Cardiac muscle cell (in vitro differentiated cells and primary cell): ENCODE data around the gene NUP133. TPM values are rescaled to one million over a fixed set of nuclear protein-coding genes. Genes with fewer than 3 reads are reported as not detected.
"Not testable (repeated sequence)": the region's sequence is repeated elsewhere in the genome, so short reads cannot be mapped to it uniquely, and the experiment has no call there.

Experiments used
- DNase-seq, 2 donors: peaks; one replicate each; pipeline versions ENCODE4 v3.0.0 to v3.0.0-alpha.2; 2010 to 2017; ENCODE audit warnings: low read depth in 1 of 2, low spot score in 1 of 2
- H3K27ac ChIP-seq: fragments of 200-600 bp; sonication (generic); 2 replicates; pipeline ENCODE4 v1.5.1; 2016
- H3K27me3 ChIP-seq: fragments of 200-600 bp; sonication (generic); 2 replicates; pipeline ENCODE4 v1.6.0; 2016; ENCODE audit warnings: control low read depth
- H3K36me3 ChIP-seq: fragments of 200-600 bp; sonication (generic); 2 replicates; pipeline ENCODE4 v1.5.1; 2016; ENCODE audit warnings: control low read depth
- H3K4me1 ChIP-seq: fragments of 200-600 bp; sonication (generic); 2 replicates; pipeline ENCODE4 v1.8.1; 2017; ENCODE audit warnings: low read depth, mild to moderate bottlenecking, mixed run types
- H3K4me3 ChIP-seq: fragments of 200-600 bp; sonication (generic); 2 replicates; pipeline ENCODE4 v1.5.1; 2016; ENCODE audit warnings: mild to moderate bottlenecking
- H3K9me3 ChIP-seq: fragments of 200-600 bp; sonication (generic); 2 replicates; pipeline ENCODE4 v1.5.1; 2017; ENCODE audit warnings: low read depth, mild to moderate bottlenecking, control low read depth
- CTCF ChIP-seq: IDR thresholded peaks from 2 replicates; pipeline ENCODE4 v1.5.1; 2012; ENCODE audit warnings: low read depth, mild to moderate bottlenecking, low read length
- polyA plus RNA-seq: library from polyadenylated mRNA; unstranded; fragments of >200 nt; fragmentation: Nextera tagmentation; extraction: Ambion mirVana; gene quantifications from 2 replicates; pipeline ENCODE4 v1.2.1, GENCODE V29; 2016
- total RNA-seq: library from RNA; depleted of rRNA; stranded (reverse); fragments of >200 nt; gene quantifications from 2 replicates; pipeline ENCODE4 v1.2.3, GENCODE V29; 2016

NUP133 gene
- total and polyA plus RNA-seq, 2 experiments from 2014 or later: 33.6 to 60.2 TPM

- no peak for TF ChIP-seq CTCF
- no peak for DNase-seq
- Histone ChIP-seq H3K27ac (no peak overlapping the region), H3K27me3 (peaks cover 65% of the 10 kb centered on the region), H3K9me3 (no peaks in the 10 kb centered on the region), H3K4me1 (no peaks in the 10 kb centered on the region), H3K36me3 (no peaks in the 10 kb centered on the region), H3K4me3 (no peak overlapping the region)
These were observed 80.6 kb downstream of the NUP133 start for GRCh38 chr1:229427572-229427971.

DNA sequence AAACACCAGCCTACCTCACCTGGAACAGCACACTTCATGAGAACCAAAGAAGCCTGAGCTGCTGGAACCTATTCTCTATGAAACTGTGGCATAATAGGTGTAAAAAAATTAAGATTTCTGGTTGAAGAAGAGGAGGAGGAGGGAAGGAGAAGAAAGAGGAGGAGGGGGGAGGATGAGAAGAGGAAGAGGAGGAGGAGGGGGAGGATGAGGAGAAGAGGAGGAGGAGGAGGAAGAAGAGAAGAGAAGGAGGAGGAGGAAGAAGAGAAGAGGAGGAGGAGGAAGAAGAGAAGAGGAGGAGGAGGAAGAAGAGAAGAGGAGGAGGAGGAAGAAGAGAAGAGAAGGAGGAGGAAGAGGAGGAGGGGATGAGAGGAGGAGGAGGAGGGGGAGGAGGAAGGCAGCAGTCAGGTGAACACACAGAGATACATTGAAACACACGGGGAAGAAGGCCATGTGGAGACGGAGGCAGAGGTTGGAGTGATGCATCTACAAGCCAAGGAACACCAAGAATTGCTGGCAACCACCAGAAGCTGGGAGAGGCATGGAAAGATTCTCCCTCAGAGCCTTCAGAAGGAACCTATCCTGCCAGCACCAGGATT is 82.5 kb downstream of the NUP133 start:
- Histone ChIP-seq H3K9me3 (no peaks in the 10 kb centered on the region), H3K27me3 (peaks cover 46% of the 10 kb centered on the region), H3K27ac (no peak overlapping the region), H3K36me3 (no peaks in the 10 kb centered on the region), H3K4me1 (no peaks in the 10 kb centered on the region), H3K4me3 (no peak overlapping the region)
- no peak for TF ChIP-seq CTCF
- no peak for DNase-seq

DNA sequence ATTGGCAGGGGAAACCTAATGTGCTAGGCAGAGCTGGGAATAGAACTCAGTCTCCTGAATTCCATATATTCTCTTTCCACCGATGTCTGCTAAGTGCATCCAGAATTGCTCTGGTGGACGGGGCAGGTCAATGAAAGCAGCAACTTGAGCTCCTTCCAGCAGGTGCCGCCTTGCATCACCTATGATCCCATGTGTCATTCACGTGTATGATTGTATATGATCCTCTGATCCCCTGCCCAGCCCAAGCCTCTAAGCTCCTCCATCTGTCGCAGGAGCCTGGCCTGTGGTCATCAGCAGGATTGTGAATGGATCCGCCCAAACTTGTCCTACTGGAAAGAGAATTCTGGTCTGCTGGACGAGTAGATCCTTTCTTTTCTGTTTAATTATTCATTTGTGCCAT is 87.4 kb downstream of the NUP133 start:
- H3K36me3 ChIP-seq: no peaks in the 10 kb centered on the region
- no peak overlapping the region for H3K4me3 ChIP-seq
- TF ChIP-seq CTCF: no peak
- no peak overlapping the region for H3K27ac ChIP-seq
- H3K9me3 ChIP-seq: no peaks in the 10 kb centered on the region
- H3K27me3 ChIP-seq: peaks cover 2% of the 10 kb centered on the region
- no peak for DNase-seq
- no peaks in the 10 kb centered on the region for H3K4me1 ChIP-seq

GRCh38 chr1:229420224-229420623 is 87.9 kb downstream of the NUP133 start:
- no peak for TF ChIP-seq CTCF
- Histone ChIP-seq H3K4me3 (no peak overlapping the region), H3K27me3 (no peaks in the 10 kb centered on the region), H3K9me3 (no peaks in the 10 kb centered on the region), H3K4me1 (no peaks in the 10 kb centered on the region), H3K27ac (no peak overlapping the region), H3K36me3 (no peaks in the 10 kb centered on the region)
- no peak for DNase-seq

- not testable (repeated sequence) for H3K36me3 ChIP-seq, H3K9me3 ChIP-seq, H3K4me1 ChIP-seq, H3K4me3 ChIP-seq, DNase-seq, H3K27ac ChIP-seq, H3K27me3 ChIP-seq
These were observed 89.6 kb downstream of the NUP133 start for GRCh38 chr1:229418586-229418985.

DNA sequence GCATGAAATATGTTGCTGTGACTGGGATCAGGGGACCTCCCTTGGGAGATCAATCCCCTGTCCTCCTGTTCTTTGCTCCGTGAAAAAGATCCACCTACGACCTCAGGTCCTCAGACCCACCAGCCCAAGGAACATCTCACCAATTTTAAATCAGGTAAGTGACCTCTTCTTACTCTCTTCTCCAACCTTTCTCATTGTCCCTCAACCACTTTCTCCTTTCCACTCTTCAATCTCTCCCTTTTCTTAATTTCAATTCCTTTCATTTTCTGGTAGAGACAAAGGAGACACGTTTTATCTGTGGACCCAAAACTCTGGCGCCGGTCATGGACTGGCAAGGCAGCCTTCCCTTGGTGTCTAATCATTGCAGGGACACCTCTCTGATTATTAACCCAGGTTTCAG is 95.3 kb downstream of the NUP133 start:
- H3K27me3 ChIP-seq: not testable (repeated sequence)

GRCh38 chr1:229412056-229412455 is 96.1 kb downstream of the NUP133 start:
- Histone ChIP-seq H3K27ac (no peak overlapping the region), H3K36me3 (no peaks in the 10 kb centered on the region), H3K4me1 (peaks cover 12% of the 10 kb centered on the region), H3K4me3 (no peak overlapping the region), H3K9me3 (no peaks in the 10 kb centered on the region), H3K27me3 (peaks cover 15% of the 10 kb centered on the region)
- TF ChIP-seq CTCF: no peak
- no peak for DNase-seq

More for the DNA sequence above, 95.3 kb downstream of the NUP133 start:
- not testable (repeated sequence) for DNase-seq, H3K9me3 ChIP-seq, H3K27ac ChIP-seq, H3K36me3 ChIP-seq, H3K4me3 ChIP-seq
- H3K4me1 ChIP-seq: peaks cover 12% of the 10 kb centered on the region
